AG09319 (cell line): ENCODE results near the gene ATP5F1D.

Experiments
- DNase-seq: peaks from one replicate; pipeline ENCODE4 v3.0.0-alpha.2; 2010; ENCODE audit warnings: low read depth; ENCODE audit errors: extremely low read depth
- TF ChIP-seq, protein P1 (sequence below): IDR thresholded peaks from 2 replicates; pipeline ENCODE4 v1.5.1; 2011; ENCODE audit warnings: low read depth, mild to moderate bottlenecking, inconsistent platforms, low read length, moderate library complexity

Gene ATP5F1D

DNA sequence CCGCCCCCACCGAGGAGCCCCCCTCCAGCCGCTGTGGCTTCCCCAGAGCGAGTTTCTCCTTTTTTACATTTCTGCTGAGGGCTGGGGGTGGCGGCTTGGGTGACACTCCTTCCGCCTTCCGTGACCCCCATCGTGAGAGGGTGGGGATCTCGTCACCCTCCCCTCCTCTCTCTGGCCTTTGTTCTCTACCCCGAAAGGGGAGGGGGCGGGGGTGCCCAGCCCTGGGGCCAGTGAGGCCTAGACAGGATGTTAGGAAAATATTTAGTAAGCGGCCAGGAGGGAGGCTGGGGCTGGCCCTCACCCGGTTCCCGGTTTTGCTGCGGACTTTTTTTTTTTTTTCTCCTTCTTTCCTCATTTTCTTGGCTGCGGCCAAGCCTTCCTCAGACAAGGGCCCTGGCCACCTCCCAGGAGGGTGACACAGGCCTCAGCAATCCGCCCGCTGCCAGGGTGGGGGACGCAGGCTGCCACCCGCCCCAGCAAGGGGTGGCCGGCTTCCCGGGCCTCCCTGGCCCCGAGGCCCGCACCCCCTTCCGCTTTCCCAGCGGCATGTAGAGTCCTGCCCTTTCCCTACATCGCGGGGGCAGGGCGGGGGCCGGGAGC is 10.8 kb downstream of the ATP5F1D start:
- TF ChIP-seq, protein P1, sequence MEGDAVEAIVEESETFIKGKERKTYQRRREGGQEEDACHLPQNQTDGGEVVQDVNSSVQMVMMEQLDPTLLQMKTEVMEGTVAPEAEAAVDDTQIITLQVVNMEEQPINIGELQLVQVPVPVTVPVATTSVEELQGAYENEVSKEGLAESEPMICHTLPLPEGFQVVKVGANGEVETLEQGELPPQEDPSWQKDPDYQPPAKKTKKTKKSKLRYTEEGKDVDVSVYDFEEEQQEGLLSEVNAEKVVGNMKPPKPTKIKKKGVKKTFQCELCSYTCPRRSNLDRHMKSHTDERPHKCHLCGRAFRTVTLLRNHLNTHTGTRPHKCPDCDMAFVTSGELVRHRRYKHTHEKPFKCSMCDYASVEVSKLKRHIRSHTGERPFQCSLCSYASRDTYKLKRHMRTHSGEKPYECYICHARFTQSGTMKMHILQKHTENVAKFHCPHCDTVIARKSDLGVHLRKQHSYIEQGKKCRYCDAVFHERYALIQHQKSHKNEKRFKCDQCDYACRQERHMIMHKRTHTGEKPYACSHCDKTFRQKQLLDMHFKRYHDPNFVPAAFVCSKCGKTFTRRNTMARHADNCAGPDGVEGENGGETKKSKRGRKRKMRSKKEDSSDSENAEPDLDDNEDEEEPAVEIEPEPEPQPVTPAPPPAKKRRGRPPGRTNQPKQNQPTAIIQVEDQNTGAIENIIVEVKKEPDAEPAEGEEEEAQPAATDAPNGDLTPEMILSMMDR = no peak
- DNase-seq = peak; percentile 92

DNA sequence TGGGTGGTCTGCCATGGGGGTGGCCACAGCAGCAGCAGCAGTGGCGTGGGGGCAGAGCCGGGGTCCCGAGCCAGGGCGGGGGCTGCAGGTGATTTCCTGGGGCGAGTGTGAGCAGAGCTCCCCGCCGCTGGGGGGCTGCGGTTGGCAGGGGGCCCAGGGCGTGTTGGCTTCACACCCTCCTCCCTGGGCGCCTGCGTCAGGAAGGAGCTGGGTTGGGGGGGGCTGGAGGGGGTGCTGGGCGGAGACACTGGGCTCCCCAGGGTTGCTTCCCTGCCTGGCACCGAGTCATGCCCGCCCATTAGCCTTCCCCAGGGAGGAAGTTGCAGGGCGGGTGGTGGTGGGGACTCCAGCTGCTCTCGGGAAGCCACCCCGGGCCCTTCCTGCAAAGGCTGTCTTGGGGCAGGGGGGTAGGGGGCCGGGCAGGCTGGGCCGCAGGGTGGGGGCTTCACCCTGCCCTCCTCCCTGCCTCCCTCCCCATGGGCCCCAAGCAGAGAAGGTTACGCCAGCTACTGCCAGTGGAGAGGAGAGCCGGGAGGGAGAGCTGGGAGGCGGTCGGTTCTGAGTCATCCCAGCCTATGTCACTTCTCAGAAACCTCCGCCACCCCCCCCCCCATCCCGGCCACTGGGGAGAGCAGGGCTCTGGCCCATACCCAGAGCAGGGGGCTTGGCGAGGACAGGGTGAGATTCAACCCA is 11.4 kb downstream of the ATP5F1D start:
- TF ChIP-seq, protein P1 = peak; percentile 5; the same call in 1 of the 2 replicates
- DNase-seq = peak; percentile 96

DNA sequence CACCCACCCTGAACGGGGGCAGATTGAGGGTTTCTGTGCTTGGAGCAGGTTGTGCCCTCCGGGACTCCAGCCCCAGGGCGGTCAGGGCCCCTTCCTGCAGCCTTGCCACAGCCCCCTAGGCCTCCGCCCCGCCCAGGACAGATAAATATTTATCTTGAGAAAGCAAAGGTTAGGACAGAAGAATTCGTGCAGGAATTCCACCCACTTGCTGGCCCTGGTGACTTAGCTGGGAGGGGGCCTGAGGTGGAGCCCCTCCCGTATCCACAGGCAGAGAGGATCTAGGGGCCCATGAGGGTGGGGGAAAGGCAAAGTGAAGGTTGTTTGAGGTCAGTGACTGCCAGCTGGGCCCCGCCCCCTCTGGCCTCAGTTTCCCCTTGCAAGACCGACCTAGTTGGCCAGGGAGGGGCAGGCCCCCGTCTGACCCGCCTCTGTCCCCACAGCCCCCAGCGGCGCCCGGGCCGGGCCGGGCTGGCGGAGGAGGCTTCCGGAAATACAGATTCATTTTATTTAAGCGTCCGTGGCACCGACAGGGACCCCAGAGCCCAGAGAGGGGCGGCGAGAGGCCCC is 12.0 kb downstream of the ATP5F1D start:
- DNase-seq = peak; percentile 69
- TF ChIP-seq, protein P1 = no peak

DNA sequence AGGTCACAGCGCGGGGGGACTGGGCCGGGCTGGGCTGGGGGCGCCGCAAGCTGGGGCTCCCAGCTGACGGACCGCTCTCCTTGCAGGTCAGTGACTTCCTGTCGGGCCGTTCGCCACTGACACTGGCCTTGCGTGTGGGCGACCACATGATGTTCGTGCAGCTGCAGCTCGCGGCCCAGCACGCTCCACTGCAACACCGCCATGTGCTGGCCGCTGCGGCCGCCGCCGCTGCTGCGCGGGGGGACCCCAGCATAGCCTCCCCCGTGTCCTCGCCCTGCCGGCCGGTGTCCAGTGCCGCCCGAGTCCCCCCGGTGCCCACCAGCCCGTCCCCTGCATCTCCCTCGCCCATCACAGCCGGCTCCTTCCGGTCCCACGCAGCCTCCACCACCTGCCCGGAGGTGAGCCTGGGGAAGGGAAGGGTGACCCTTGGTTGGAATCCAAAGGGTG is 12.6 kb downstream of the ATP5F1D start:
- no peak for DNase-seq
- TF ChIP-seq, protein P1 = no peak

DNA sequence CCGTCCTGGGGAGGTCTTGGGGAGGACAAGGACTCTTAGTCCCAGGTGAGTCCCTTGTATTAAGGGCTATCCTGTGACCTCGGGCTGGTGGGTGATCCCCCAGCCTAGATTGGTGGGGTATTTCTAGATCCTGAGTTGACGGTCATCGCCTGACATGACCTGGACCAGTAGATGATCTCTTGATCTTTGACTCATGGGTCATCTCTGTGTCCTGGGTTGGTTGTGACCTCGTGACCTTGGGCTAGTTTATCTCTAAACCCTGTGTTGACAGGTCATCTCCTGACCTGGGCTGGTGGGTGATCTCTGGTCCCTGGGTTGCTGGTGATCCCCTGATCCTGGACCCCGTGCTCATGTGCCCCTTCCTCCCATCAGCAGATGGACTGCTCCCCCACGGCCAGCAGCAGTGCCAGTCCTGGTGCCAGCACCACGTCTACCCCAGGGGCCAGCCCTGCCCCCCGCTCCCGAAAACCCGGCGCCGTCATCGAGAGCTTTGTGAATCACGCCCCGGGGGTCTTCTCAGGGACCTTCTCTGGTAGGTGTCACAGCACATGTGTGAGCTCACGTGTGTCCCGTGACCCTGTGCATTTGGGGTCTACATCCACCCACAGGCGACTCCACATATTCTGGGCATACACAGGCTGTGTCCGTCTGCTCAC is 13.1 kb downstream of the ATP5F1D start:
- DNase-seq = no peak
- TF ChIP-seq, protein P1 = no peak

DNA sequence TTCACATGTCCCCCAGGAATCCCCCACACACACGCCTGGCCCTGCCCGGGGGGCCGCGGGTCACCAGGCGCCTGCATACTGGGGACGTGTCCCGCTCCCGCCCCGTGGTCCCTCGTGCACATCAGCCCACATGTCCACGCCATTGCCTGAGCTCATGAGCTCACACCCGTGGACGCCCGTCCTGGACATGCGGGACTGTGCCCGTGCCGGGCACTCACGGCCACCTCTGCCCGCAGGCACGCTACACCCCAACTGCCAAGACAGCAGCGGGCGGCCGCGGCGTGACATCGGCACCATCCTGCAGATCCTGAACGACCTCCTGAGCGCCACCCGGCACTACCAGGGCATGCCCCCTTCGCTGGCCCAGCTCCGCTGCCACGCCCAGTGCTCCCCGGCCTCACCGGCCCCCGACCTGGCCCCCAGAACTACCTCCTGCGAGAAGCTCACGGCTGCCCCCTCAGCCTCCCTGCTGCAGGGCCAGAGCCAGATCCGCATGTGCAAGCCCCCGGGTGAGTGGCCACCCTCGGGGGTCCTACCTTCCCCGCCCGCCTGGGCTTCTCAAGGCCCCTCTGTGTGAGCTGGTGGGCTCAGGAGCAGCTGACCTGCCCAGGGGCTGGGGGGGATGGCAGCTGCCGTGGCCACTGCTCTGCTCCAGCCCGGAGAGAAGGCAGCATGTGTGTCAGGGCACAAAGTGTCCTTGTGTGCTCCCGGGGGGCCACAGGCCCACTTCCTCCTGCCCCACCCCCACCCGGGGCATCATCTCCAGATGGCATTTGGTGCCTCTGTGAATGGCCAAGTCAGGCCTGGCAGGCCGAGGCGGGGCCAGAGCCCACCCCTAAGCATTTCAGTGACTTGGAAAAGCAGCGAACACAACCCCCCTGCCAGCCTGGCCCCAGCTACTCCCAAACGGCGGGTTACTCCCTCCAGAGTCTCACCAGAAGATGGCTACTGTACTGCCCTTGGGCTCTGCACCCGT is 13.9 kb downstream of the ATP5F1D start:
- no peak for DNase-seq
- TF ChIP-seq, protein P1 = no peak
